Ovary (tissue), 3 donors: ENCODE results near the gene TRPM2.

Source experiments
- EP300 ChIP-seq: sonication (generic); formaldehyde crosslinking; IDR thresholded peaks from one replicate; pipeline ENCODE4 v1.6.1; 2017; ENCODE audit warnings: antibody characterized with exemption
- POLR2A ChIP-seq: fragments of 450-650 bp; IDR thresholded peaks from one replicate; pipeline ENCODE4 v1.6.1; 2017; ENCODE audit warnings: antibody characterized with exemption, mild to moderate bottlenecking, moderate library complexity
- TF ChIP-seq, protein P1 (sequence below), 3 donors: fragments of 450-650 bp in 2 of 3; fragments of 200-600 bp in 1 of 3; IDR thresholded peaks; one replicate each; pipeline versions ENCODE4 v1.5.1 to v1.8.0; 2016 to 2022; ENCODE audit warnings: antibody characterized with exemption in 3 of 3, mild to moderate bottlenecking in 1 of 3
- donor health status: DM: no; HTN: no; CAD: no.

DNA sequence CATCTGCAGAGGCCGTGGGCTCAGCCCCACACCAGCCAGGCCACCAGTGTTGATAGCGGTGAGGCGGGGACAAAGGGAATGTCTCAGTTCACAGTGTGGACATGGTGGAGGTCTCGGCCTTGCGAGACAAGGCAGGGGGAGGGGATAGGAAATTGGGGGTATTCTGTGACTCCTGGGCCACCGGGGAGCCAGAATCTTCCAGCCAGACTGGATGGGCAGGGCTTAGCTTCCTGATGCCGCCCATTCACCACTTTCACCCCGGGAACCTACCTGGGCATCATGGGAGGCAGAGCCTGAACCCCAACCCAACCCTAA lies 107.0 kb downstream of the TRPM2 start:
- TF ChIP-seq, protein P1, sequence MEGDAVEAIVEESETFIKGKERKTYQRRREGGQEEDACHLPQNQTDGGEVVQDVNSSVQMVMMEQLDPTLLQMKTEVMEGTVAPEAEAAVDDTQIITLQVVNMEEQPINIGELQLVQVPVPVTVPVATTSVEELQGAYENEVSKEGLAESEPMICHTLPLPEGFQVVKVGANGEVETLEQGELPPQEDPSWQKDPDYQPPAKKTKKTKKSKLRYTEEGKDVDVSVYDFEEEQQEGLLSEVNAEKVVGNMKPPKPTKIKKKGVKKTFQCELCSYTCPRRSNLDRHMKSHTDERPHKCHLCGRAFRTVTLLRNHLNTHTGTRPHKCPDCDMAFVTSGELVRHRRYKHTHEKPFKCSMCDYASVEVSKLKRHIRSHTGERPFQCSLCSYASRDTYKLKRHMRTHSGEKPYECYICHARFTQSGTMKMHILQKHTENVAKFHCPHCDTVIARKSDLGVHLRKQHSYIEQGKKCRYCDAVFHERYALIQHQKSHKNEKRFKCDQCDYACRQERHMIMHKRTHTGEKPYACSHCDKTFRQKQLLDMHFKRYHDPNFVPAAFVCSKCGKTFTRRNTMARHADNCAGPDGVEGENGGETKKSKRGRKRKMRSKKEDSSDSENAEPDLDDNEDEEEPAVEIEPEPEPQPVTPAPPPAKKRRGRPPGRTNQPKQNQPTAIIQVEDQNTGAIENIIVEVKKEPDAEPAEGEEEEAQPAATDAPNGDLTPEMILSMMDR (IDR thresholded peaks at IDR 0.05): no peak
- no peak for TF ChIP-seq POLR2A
- TF ChIP-seq EP300: no peak
